Measurements from ENCODE around the gene C9orf43. TPM values are rescaled to one million over a fixed set of nuclear protein-coding genes. Genes with fewer than 3 reads are reported as not detected.

The C9orf43 gene
- total and polyA plus RNA-seq, 2 donors (not counting 3 experiments of a cell fraction or from before 2014, with no cell fraction given): 0.25 to 0.66 TPM

- dilution Hi-C loops (cut with MboI; ENCODE audit: extremely low pct_ligation_motif_present, low sequenced_read_pairs): no loop called here
- Histone ChIP-seq H3K9ac (replicated peaks; ENCODE audit: extremely low read depth, insufficient read depth, low read length) (no peak overlapping the region), H3K4me3 (replicated peaks in 1 of 3; ENCODE audit: insufficient read depth in 1 of 3, low read depth in 1 of 3, low read length in 3 of 3) (no peak overlapping the region), H3K4me1 (ENCODE audit: control insufficient read depth, extremely low read depth, insufficient read depth, low read length) (no peaks in the 10 kb centered on the region), H3K4me2 (ENCODE audit: insufficient read depth, low read length) (no peak overlapping the region), H3K27ac (ENCODE audit: insufficient read depth, low read depth, low read length) (no peak overlapping the region), H3K9me3 (replicated peaks; ENCODE audit: control insufficient read depth, insufficient read depth, low read length) (no peaks in the 10 kb centered on the region), H4K20me1 (replicated peaks; ENCODE audit: control insufficient read depth, extremely low read depth, insufficient read depth, low read length) (no peaks in the 10 kb centered on the region), H3K36me3 (ENCODE audit: control insufficient read depth in 2 of 2, extremely low read depth in 1 of 2, insufficient read depth in 2 of 2, low read length in 2 of 2) (peaks cover 2 to 11% of the 10 kb centered on the region in 2 experiments), H2AFZ (ENCODE audit: low read depth, low read length) (no peak overlapping the region), H3K9me1 (replicated peaks; ENCODE audit: control insufficient read depth, extremely low read depth, insufficient read depth, low read length) (no peaks in the 10 kb centered on the region), H3K27me3 (ENCODE audit: control insufficient read depth in 2 of 2, insufficient read depth in 2 of 2, low read length in 2 of 2) (no peaks in the 10 kb centered on the region), H3K79me2 (ENCODE audit: control insufficient read depth, insufficient read depth, low read length) (no peaks in the 10 kb centered on the region)
- DNase-seq (ENCODE audit: low read depth, low spot score) (no peak), FAIRE-seq (no peak)
- intact Hi-C loops (cut with micrococcal nuclease): no loop called here
- TF ChIP-seq FOS (IDR thresholded peaks at IDR 0.05; ENCODE audit: borderline replicate concordance, insufficient read depth, low read length) (no peak), GATA2 (IDR thresholded peaks at IDR 0.05; ENCODE audit: insufficient read depth, insufficient read length, low read depth, low read length) (no peak), EZH2 (IDR thresholded peaks at IDR 0.05; ENCODE audit: borderline replicate concordance, low read depth, low read length, severe bottlenecking) (no peak), MYC (IDR thresholded peaks at IDR 0.05; ENCODE audit: low read depth, low read length) (no peak), JUN (IDR thresholded peaks at IDR 0.05; ENCODE audit: borderline replicate concordance, insufficient read depth, insufficient read length, low read depth) (no peak), POLR2AphosphoS5 (IDR thresholded peaks at IDR 0.05; ENCODE audit: insufficient read depth, low read depth, low read length) (no peak), MAX (IDR thresholded peaks at IDR 0.05; ENCODE audit: insufficient read depth, insufficient read length) (no peak), CTCF (IDR thresholded peaks at IDR 0.05; ENCODE audit: extremely low read depth in 1 of 2, insufficient read depth in 1 of 2, low read depth in 1 of 2, low read length in 2 of 2) (no peak), POLR2A (IDR thresholded peaks at IDR 0.05; ENCODE audit: low read depth, low read length) (no peak)
- CTCF ChIA-PET: no interaction called here
- POLR2A ChIA-PET: no interaction called here
- BruUV-seq (replicated peaks): no TSS peak
These were observed 20.2 kb upstream of the C9orf43 start for GRCh38 chr9:113390192-113390960.
